ENCODE data around the gene COX6B2. TPM values are rescaled to one million over a fixed set of nuclear protein-coding genes. Genes with fewer than 3 reads are reported as not detected.

Gene COX6B2
- total RNA-seq, 4 donors from 2014 or later, result not detected

DNA sequence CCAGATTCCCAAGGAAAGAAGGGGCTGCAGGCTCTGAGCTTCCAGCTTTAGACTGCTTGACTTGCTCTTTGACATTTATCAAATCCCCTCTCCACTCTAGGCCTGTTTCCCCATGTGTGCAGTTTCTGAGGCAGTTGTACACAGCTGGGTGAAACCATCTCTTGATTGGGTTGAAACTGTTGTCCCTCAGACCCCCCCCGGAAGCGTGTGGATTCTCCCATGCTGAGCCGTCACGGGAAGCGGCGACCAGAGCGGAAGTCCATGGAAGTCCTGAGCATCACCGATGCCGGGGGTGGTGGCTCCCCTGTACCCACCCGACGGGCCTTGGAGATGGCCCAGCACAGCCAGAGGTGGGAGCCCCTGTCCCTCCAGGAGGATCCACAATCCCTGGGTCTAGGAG is 51.0 kb downstream of the COX6B2 start:
- ATAC-seq, result no peak
- TF ChIP-seq, protein P1, sequence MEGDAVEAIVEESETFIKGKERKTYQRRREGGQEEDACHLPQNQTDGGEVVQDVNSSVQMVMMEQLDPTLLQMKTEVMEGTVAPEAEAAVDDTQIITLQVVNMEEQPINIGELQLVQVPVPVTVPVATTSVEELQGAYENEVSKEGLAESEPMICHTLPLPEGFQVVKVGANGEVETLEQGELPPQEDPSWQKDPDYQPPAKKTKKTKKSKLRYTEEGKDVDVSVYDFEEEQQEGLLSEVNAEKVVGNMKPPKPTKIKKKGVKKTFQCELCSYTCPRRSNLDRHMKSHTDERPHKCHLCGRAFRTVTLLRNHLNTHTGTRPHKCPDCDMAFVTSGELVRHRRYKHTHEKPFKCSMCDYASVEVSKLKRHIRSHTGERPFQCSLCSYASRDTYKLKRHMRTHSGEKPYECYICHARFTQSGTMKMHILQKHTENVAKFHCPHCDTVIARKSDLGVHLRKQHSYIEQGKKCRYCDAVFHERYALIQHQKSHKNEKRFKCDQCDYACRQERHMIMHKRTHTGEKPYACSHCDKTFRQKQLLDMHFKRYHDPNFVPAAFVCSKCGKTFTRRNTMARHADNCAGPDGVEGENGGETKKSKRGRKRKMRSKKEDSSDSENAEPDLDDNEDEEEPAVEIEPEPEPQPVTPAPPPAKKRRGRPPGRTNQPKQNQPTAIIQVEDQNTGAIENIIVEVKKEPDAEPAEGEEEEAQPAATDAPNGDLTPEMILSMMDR (IDR thresholded peaks at IDR 0.05), result no peak
- TF ChIP-seq EP300 (IDR thresholded peaks at IDR 0.05) (no peak), POLR2A (IDR thresholded peaks at IDR 0.05) (no peak), POLR2AphosphoS5 (IDR thresholded peaks at IDR 0.05) (no peak)
- Histone ChIP-seq H3K4me1 (peaks cover 0 to 11% (median 5%) of the 10 kb centered on the region in 3 donors), H3K27ac (no peak overlapping the region), H3K4me3 (no peak overlapping the region), H3K36me3 (peaks cover 0 to 67% of the 10 kb centered on the region in 2 donors), H3K27me3 (no peaks in the 10 kb centered on the region), H3K9me3 (no peaks in the 10 kb centered on the region)
- no CpG with 5 or more reads among the region's 11 CpGs for WGBS, 2 donors (ENCODE audit: low coverage in 1 of 2)

DNA sequence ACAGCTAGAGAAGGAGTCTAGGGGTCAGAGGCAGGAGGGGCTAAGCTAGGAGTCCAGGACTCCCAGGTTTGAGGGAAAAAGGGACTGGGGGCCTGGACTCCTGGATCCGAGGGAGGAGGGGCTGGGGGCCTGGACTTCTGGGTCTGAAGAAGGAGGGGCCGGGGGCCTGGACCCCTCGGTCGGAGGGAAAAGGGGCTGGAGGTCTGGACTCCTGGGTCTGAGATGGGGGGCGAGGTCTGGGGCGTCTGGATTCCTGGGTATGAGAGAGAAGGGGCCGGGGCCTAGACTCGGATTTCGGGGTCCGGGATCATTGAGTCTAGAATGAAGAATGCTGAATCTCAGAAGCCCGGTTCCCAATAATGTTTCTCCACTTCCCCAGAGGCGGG is 52.2 kb downstream of the COX6B2 start:
- peaks cover 0 to 11% (median 5%) of the 10 kb centered on the region in 3 donors for H3K4me1 ChIP-seq
- WGBS, 2 donors (ENCODE audit: low coverage in 1 of 2), result 70 to 73% methylated on average over 3 to 11 of the region's 12 CpGs
- no peak for ATAC-seq
- H3K36me3 ChIP-seq, result peaks cover 0 to 66% of the 10 kb centered on the region in 2 donors
- no peak for TF ChIP-seq POLR2A (IDR thresholded peaks at IDR 0.05)
- TF ChIP-seq EP300 (IDR thresholded peaks at IDR 0.05), result no peak
- TF ChIP-seq POLR2AphosphoS5 (IDR thresholded peaks at IDR 0.05), result no peak
- TF ChIP-seq, protein P1 (IDR thresholded peaks at IDR 0.05), result no peak
- H3K9me3 ChIP-seq, result no peaks in the 10 kb centered on the region
- no peak overlapping the region for H3K4me3 ChIP-seq
- H3K27me3 ChIP-seq, result no peaks in the 10 kb centered on the region
- peak overlapping the region in 1 of 4 donors; percentile 19 for H3K27ac ChIP-seq

DNA sequence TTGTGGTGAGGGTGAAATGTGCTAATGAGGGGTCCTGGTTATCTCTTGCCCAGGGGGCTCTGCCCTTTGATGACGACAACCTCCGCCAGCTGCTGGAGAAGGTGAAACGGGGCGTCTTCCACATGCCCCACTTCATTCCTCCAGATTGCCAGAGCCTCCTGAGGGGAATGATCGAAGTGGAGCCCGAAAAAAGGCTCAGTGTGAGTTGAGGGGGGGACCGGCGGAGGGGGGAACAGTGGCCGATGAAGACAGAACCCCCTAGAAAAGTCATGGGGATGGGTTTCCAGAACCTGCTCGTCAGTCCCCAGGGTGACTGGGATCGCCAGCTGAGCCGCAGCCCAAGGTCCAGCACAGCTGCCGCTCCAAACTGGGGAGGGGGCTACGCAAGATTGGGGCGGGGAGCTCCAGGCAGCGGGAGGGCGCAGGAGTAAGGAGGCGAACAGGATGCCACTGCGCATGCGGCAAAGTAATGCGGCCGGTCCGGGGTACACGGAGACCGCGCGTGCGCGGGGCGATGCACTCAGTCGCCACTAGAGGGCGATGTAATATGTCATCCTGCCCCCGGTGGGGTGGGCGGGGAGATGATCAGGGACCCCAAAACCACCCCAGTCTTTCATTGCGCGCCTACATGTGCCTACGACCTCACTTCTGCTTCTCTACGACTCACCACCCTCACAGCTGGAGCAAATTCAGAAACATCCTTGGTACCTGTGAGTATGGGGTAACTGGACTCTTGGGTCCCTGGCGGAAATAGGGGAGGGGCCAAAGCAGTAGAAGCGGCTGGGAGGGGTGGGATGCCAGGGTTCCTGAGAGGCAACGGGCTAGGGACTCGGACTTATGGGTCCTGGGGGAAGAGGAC is 52.8 kb downstream of the COX6B2 start:
- 2 to 5% methylated on average over 4 to 29 of the region's 42 CpGs for WGBS, 2 donors (ENCODE audit: low coverage in 1 of 2)
- Histone ChIP-seq H3K4me1 (peaks cover 0 to 11% (median 5%) of the 10 kb centered on the region in 3 donors), H3K9me3 (no peaks in the 10 kb centered on the region), H3K27me3 (no peaks in the 10 kb centered on the region), H3K36me3 (peaks cover 0 to 64% of the 10 kb centered on the region in 2 donors), H3K4me3 (peak overlapping the region; percentile 2 to 31), H3K27ac (peak overlapping the region in 1 of 4 donors; percentile 43)
- ATAC-seq, result peak; percentile 88
- TF ChIP-seq EP300 (IDR thresholded peaks at IDR 0.05) (no peak), POLR2A (IDR thresholded peaks at IDR 0.05) (no peak)
- TF ChIP-seq, protein P1 (IDR thresholded peaks at IDR 0.05), result peak in 3 of 4 experiments; percentile 93 to 99 (median 95)

DNA sequence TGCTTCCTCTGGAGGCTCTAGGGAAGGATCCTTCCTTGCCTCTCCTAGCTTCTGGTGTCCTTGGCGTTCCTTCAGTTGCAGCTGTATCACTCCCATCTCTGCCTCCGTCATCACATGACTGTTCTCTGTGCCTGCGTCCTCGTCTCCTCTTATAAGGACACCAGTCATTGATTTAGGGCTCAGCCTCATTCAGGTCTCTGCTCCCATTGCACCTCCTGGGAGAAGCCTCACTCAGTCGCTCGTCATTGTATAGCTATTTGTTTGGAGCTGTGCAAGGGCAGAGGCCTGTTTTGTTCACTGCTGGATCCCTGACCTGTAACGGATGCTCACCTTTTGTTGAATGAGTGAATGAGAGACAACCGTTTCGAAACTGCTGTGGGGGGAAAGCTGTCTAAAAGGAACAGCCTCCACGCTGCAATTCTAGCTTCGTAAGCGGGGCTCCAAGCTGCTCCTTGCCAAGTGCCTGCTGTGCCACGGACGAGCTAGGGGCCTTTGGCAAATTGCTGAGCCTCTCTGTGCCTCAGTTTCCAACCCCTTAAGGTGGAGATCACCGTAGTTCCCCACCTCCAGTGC is 53.5 kb downstream of the COX6B2 start:
- peaks cover 0 to 11% (median 5%) of the 10 kb centered on the region in 3 donors for H3K4me1 ChIP-seq
- H3K36me3 ChIP-seq, result peaks cover 0 to 61% of the 10 kb centered on the region in 2 donors
- TF ChIP-seq POLR2AphosphoS5 (IDR thresholded peaks at IDR 0.05) (no peak), POLR2A (IDR thresholded peaks at IDR 0.05) (no peak), EP300 (IDR thresholded peaks at IDR 0.05) (no peak)
- TF ChIP-seq, protein P1 (IDR thresholded peaks at IDR 0.05), result no peak
- no peak for ATAC-seq
- WGBS, 2 donors (ENCODE audit: low coverage in 1 of 2), result 44 to 67% methylated on average over 7 to 10 of the region's 15 CpGs
- H3K4me3 ChIP-seq, result no peak overlapping the region
- no peak overlapping the region for H3K27ac ChIP-seq
- H3K27me3 ChIP-seq, result no peaks in the 10 kb centered on the region
- no peaks in the 10 kb centered on the region for H3K9me3 ChIP-seq
